Neutrophil (primary cell): ENCODE measurements around the gene INTS3.
A peak's percentile ranks its signal among the peaks of the same experiment; 100 is the strongest.

ENCODE experiments used
- H3K27ac ChIP-seq: fragments of 200-600 bp; sonication (generic); 2 replicates; pipeline ENCODE4 v1.5.1; 2016; ENCODE audit warnings: mild to moderate bottlenecking, moderate library complexity
- H3K27me3 ChIP-seq: fragments of 200-600 bp; sonication (generic); 2 replicates; pipeline ENCODE4 v1.6.0; 2016; ENCODE audit warnings: mild to moderate bottlenecking
- H3K36me3 ChIP-seq: fragments of 200-600 bp; sonication (generic); 2 replicates; pipeline ENCODE4 v1.5.1; 2017
- H3K4me1 ChIP-seq, 2 experiments: fragments of 200-600 bp in 1 of 2; sonication (generic) in 1 of 2; 1 replicate in 1 of 2; 2 replicates in 1 of 2; pipeline versions ENCODE4 v1.5.1 to v1.6.1; 2013 to 2016; ENCODE audit warnings: low read depth in 1 of 2, low read length in 1 of 2, mild to moderate bottlenecking in 1 of 2, moderate library complexity in 1 of 2; ENCODE audit not compliant: control insufficient read depth in 1 of 2, insufficient read depth in 1 of 2
- H3K4me3 ChIP-seq, 2 experiments: fragments of 200-600 bp in 1 of 2; sonication (generic) in 1 of 2; 1 replicate in 1 of 2; 2 replicates in 1 of 2; pipeline ENCODE4 v1.5.1; 2013 to 2016; ENCODE audit warnings: low read depth in 1 of 2, low read length in 1 of 2, mild to moderate bottlenecking in 1 of 2, moderate library complexity in 1 of 2
- H3K9me3 ChIP-seq: fragments of 200-600 bp; sonication (generic); 2 replicates; pipeline ENCODE4 v1.5.1; 2016
- TF ChIP-seq, protein P1 (sequence below): fragments of 200-600 bp; sonication (generic); IDR thresholded peaks from 2 replicates; pipeline ENCODE4 v1.5.1; 2016; ENCODE audit warnings: antibody characterized with exemption

The INTS3 gene

GRCh38 chr1:153734396-153735089 is 6.7 kb downstream of the INTS3 start:
- TF ChIP-seq, protein P1, sequence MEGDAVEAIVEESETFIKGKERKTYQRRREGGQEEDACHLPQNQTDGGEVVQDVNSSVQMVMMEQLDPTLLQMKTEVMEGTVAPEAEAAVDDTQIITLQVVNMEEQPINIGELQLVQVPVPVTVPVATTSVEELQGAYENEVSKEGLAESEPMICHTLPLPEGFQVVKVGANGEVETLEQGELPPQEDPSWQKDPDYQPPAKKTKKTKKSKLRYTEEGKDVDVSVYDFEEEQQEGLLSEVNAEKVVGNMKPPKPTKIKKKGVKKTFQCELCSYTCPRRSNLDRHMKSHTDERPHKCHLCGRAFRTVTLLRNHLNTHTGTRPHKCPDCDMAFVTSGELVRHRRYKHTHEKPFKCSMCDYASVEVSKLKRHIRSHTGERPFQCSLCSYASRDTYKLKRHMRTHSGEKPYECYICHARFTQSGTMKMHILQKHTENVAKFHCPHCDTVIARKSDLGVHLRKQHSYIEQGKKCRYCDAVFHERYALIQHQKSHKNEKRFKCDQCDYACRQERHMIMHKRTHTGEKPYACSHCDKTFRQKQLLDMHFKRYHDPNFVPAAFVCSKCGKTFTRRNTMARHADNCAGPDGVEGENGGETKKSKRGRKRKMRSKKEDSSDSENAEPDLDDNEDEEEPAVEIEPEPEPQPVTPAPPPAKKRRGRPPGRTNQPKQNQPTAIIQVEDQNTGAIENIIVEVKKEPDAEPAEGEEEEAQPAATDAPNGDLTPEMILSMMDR = no peak
- Histone ChIP-seq H3K36me3 (peaks cover 7% of the 10 kb centered on the region), H3K4me3 (peak overlapping the region; percentile 26 to 41), H3K9me3 (no peaks in the 10 kb centered on the region), H3K27ac (peak overlapping the region; percentile 94), H3K4me1 (peaks cover 37 to 38% of the 10 kb centered on the region in 2 experiments), H3K27me3 (no peaks in the 10 kb centered on the region)

DNA sequence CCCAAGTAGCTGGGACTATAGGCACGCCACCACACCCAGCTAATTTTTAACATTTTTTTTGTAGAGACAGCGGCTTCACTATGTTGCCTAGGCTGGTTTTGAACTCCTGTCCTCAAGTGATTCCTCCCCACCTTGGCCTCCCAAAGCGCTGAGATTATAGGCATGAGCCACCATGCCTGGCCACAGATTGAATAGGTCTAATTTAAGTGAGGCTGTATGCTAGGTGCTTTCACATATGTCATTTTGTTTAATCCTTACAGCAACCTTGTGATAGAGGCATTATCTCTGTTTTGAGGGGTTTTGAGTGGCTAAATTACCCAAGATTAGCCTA is 7.2 kb downstream of the INTS3 start:
- no peaks in the 10 kb centered on the region for H3K27me3 ChIP-seq
- TF ChIP-seq, protein P1 = no peak
- H3K9me3 ChIP-seq = no peaks in the 10 kb centered on the region
- peaks cover 32% of the 10 kb centered on the region in 2 experiments for H3K4me1 ChIP-seq
- H3K27ac ChIP-seq = peak overlapping the region; percentile 94
- H3K36me3 ChIP-seq = peaks cover 7% of the 10 kb centered on the region
- H3K4me3 ChIP-seq = peak overlapping the region; percentile 26 to 41

DNA sequence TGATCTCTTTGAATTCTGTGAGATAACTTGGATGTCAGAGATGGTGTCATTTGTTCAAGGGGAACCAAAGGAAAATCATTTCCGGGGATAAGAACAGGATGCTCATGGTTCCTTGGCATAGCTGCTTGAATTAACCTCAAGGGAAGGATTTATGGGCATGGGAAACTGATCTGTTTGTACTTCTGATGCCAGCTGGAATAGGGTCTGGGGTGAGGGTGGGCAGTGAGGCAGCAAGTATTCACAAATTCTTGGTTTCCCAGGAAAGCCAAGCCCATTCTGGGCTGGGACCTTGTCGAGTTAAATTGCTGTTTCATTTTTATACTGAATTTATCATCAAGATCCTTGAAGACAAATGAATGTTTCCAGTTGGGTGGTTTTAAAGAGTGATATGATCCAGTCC is 14.1 kb downstream of the INTS3 start:
- TF ChIP-seq, protein P1 = no peak
- Histone ChIP-seq H3K9me3 (no peaks in the 10 kb centered on the region), H3K27ac (no peak overlapping the region), H3K4me3 (no peak overlapping the region), H3K27me3 (no peaks in the 10 kb centered on the region), H3K4me1 (no peaks in the 10 kb centered on the region), H3K36me3 (peaks cover 70% of the 10 kb centered on the region)

GRCh38 chr1:153742411-153743142 is 14.7 kb downstream of the INTS3 start:
- Histone ChIP-seq H3K27me3 (no peaks in the 10 kb centered on the region), H3K4me1 (no peaks in the 10 kb centered on the region), H3K4me3 (no peak overlapping the region), H3K9me3 (no peaks in the 10 kb centered on the region), H3K36me3 (peaks cover 76% of the 10 kb centered on the region), H3K27ac (peak overlapping the region; percentile 36)
- TF ChIP-seq, protein P1 = no peak

GRCh38 chr1:153745417-153745816 is 17.6 kb downstream of the INTS3 start:
- H3K9me3 ChIP-seq = no peaks in the 10 kb centered on the region
- TF ChIP-seq, protein P1 = no peak
- H3K4me3 ChIP-seq = no peak overlapping the region
- no peak overlapping the region for H3K27ac ChIP-seq
- no peaks in the 10 kb centered on the region for H3K27me3 ChIP-seq
- peaks cover 92% of the 10 kb centered on the region for H3K36me3 ChIP-seq
- no peaks in the 10 kb centered on the region for H3K4me1 ChIP-seq
